DOHH2 (cell line): ENCODE measurements around the gene TMEM9B.

Experiments
- CTCF ChIP-seq: fragments of 200-600 bp; sonication (generic); IDR thresholded peaks from one replicate; pipeline ENCODE4 v1.5.1; 2014; ENCODE audit warnings: antibody characterized with exemption, mild to moderate bottlenecking, low read depth, low read length; ENCODE audit not compliant: poor library complexity, severe bottlenecking
- EZH2phosphoT487 ChIP-seq: fragments of 200-600 bp; sonication (generic); IDR thresholded peaks from 2 replicates; pipeline ENCODE4 v1.6.1; 2017; ENCODE audit warnings: borderline replicate concordance, mild to moderate bottlenecking, antibody characterized with exemption, low read length, moderate library complexity, mixed read lengths

- TF ChIP-seq CTCF (no peak), EZH2phosphoT487 (no peak)
These were observed 33.6 kb downstream of the TMEM9B start for GRCh38 chr11:8930456-8931175.
